ENCODE measurements around the gene TNK2.

Gene TNK2

DNA sequence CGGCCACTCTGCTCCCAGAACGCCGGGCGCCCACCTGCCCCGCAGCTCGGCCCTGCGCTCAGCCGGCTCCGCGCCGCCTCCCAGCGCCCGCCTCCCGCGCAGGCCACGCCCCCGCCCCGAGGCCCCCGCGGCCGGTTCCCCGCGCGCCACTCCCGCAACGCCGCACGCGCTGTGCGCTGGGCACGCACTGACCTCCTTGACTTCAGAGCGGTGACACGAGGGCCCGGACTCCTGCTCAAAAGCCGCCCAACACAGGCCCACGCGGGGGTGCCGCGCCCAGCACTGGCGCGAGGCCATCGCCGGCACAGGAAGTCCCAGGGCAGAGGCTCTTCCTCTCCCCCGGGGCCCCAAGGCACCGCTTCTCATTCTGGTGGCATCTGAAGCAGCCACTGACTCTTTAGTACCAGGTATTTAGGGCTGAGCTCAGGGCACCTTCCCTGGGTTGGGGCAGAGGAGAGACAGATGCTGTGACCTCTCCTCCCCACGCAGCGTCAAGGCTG lies 12.4 kb downstream of the TNK2 start:
- Mint-ChIP-seq H3K4me3 (peak overlapping the region; percentile 74), H3K36me3 (ENCODE audit: low read depth) (no peaks in the 10 kb centered on the region), H3K4me1 (peaks cover 86% of the 10 kb centered on the region), H3K27me3 (ENCODE audit: low read depth, poor library complexity) (peaks cover 12% of the 10 kb centered on the region), H3K9me3 (no peaks in the 10 kb centered on the region), H3K27ac (no peak overlapping the region)
- TF ChIP-seq, protein P1, sequence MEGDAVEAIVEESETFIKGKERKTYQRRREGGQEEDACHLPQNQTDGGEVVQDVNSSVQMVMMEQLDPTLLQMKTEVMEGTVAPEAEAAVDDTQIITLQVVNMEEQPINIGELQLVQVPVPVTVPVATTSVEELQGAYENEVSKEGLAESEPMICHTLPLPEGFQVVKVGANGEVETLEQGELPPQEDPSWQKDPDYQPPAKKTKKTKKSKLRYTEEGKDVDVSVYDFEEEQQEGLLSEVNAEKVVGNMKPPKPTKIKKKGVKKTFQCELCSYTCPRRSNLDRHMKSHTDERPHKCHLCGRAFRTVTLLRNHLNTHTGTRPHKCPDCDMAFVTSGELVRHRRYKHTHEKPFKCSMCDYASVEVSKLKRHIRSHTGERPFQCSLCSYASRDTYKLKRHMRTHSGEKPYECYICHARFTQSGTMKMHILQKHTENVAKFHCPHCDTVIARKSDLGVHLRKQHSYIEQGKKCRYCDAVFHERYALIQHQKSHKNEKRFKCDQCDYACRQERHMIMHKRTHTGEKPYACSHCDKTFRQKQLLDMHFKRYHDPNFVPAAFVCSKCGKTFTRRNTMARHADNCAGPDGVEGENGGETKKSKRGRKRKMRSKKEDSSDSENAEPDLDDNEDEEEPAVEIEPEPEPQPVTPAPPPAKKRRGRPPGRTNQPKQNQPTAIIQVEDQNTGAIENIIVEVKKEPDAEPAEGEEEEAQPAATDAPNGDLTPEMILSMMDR (IDR thresholded peaks at IDR 0.05), result no peak
- peak; percentile 74 for DNase-seq

DNA sequence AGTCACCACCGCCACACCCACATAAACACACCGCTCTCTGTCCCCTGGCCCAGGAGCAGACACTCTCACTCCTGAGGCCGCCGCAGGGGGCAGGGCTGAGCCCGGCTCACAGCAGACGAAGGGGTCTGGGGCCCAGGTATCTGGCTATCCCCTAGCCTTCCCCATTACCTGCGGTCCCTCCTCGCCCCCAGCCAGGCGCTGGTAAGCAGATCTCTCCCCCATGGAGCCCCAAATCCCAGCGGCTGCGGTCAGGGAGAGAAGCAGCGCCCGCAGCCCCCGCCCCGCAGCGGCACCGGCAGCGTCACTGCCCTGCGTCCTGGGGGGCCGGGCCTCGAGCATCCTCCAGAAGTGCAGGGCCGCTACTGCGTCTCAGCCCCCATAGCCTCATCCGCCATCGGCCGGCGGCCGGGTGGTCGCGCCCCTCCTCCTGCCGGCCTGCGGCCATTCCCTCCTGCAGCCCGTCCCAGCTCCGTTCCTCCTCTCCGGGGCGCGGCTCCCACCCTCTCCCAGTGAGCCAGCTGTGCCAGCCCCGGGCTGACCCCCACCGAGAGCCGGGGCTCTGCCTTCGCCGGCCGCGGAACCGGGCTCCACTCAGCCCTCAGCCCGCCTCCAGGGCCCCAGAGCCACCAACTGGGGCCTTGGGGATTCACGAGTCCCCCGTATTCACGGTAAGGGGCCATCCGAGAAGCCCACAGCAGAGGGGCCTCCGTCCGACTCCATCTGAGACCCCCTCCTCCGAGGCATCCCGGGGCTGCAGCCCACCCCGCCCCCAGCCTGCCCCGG lies 13.1 kb downstream of the TNK2 start:
- TF ChIP-seq, protein P1 (IDR thresholded peaks at IDR 0.05), result no peak
- H3K4me1 Mint-ChIP-seq, result peaks cover 84% of the 10 kb centered on the region
- H3K27me3 Mint-ChIP-seq (ENCODE audit: low read depth, poor library complexity), result peaks cover 9% of the 10 kb centered on the region
- no peak overlapping the region for H3K27ac Mint-ChIP-seq
- H3K9me3 Mint-ChIP-seq, result no peaks in the 10 kb centered on the region
- peak; percentile 46 for DNase-seq
- H3K4me3 Mint-ChIP-seq, result peak overlapping the region; percentile 82
- no peaks in the 10 kb centered on the region for H3K36me3 Mint-ChIP-seq (ENCODE audit: low read depth)

DNA sequence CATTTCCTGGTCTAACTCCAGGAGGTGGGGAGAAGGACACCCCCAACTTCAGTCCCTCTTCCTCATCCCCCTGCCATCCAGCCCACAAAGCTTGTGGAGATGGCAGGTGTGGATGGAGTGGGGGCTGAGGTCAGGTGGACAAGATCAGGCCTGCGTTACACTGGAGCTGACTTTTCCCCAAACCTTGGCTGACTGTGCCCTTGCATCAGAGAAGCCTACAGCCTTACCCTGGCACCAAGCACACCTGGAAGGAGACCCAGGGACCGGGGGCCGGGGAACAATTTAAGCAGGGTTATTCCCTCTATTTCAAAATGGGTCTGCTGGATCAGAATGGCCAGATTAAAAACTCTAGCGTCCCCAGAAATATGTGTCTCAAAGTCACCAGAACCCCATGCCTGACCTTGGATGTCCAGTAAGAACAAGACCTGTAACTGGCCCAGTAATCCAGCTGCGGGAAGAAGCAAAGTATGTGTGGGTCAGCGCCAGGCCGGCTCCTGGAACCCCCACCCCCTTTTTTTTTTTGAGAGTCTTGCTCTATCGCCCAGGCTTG lies 14.4 kb downstream of the TNK2 start:
- no peak for DNase-seq
- Mint-ChIP-seq H3K27ac (no peak overlapping the region), H3K36me3 (ENCODE audit: low read depth) (no peaks in the 10 kb centered on the region), H3K4me3 (peak overlapping the region; percentile 47), H3K4me1 (peaks cover 83% of the 10 kb centered on the region), H3K27me3 (ENCODE audit: low read depth, poor library complexity) (peaks cover 9% of the 10 kb centered on the region), H3K9me3 (no peaks in the 10 kb centered on the region)
- TF ChIP-seq, protein P1 (IDR thresholded peaks at IDR 0.05), result no peak

DNA sequence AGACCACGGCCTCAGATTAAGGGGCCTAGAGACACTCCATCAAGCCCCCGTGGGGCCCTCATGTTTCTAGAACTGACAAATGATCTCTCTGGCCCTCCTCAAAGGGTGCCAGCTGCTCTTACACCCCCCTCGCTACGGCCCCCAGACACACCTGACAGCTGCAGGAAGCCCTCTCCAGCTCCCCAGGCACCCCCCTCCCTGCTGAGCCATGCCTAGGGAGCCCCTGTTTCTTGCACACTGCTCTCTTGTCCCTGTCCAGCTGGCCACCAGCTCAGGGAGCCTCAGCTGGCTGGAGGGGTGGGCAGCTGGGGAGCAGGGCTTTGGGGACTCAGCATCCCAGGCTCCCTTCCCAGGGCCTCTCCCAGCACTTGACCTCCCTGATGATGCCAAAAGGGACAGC lies 14.8 kb downstream of the TNK2 start:
- no peak for DNase-seq
- Mint-ChIP-seq H3K27me3 (ENCODE audit: low read depth, poor library complexity) (peaks cover 9% of the 10 kb centered on the region), H3K4me1 (peaks cover 86% of the 10 kb centered on the region), H3K4me3 (peak overlapping the region; percentile 11), H3K36me3 (ENCODE audit: low read depth) (no peaks in the 10 kb centered on the region), H3K9me3 (no peaks in the 10 kb centered on the region), H3K27ac (no peak overlapping the region)
- TF ChIP-seq, protein P1 (IDR thresholded peaks at IDR 0.05), result no peak

DNA sequence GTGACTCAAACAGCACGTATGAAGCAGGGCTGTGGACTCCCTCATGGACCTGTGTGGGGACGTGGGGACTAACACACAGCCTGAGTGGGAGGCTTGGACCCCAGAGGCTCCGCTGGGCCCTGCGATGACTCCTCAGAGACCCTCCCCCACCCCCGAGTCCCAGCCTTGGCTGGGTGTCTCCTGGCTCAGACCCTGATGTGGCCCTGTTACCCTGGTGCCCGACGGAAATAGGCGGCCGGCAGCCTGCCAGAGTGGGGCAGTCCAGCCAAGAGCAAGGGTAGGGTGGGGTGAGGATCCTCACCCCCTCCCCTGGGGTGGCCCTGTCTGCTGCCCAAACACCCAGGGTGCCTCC lies 15.3 kb downstream of the TNK2 start:
- H3K27ac Mint-ChIP-seq, result no peak overlapping the region

More for the DNA sequence above, 15.3 kb downstream of the TNK2 start:
- Mint-ChIP-seq H3K9me3 (no peaks in the 10 kb centered on the region), H3K36me3 (ENCODE audit: low read depth) (no peaks in the 10 kb centered on the region), H3K27me3 (ENCODE audit: low read depth, poor library complexity) (peaks cover 9% of the 10 kb centered on the region), H3K4me1 (peaks cover 86% of the 10 kb centered on the region), H3K4me3 (peak overlapping the region; percentile 11)
- TF ChIP-seq, protein P1 (IDR thresholded peaks at IDR 0.05), result no peak
- DNase-seq, result no peak
